ENCODE data around the gene ME2.
"Not testable (repeated sequence)": the region's sequence is repeated elsewhere in the genome, so short reads cannot be mapped to it uniquely, and the experiment has no call there.

ME2 gene

GRCh38 chr18:50918153-50918552 lies 39.2 kb downstream of the ME2 start:
- TF ChIP-seq GATA1 (IDR thresholded peaks at IDR 0.05; ENCODE audit: low read depth, low read length): no peak
- peak in 1 of 2 experiments; percentile 10 for DNase-seq

- DNase-seq: no peak
- TF ChIP-seq POLR2A (IDR thresholded peaks at IDR 0.05; ENCODE audit: low read length) (no peak), GATA1 (IDR thresholded peaks at IDR 0.05; ENCODE audit: low read depth, low read length) (no peak)
Observed at GRCh38 chr18:50924372-50924771, 45.5 kb downstream of the ME2 start.

GRCh38 chr18:50926521-50926920 lies 47.6 kb downstream of the ME2 start:
- no peak for DNase-seq
- TF ChIP-seq GATA1 (IDR thresholded peaks at IDR 0.05; ENCODE audit: low read depth, low read length) (no peak), POLR2A (IDR thresholded peaks at IDR 0.05; ENCODE audit: low read length) (no peak)

GRCh38 chr18:50928551-50928950 lies 49.6 kb downstream of the ME2 start:
- TF ChIP-seq POLR2A (IDR thresholded peaks at IDR 0.05; ENCODE audit: low read length) (no peak), GATA1 (IDR thresholded peaks at IDR 0.05; ENCODE audit: low read depth, low read length) (no peak)

GRCh38 chr18:50933684-50934083 lies 54.8 kb downstream of the ME2 start:
- DNase-seq: peak; percentile 19 to 38

More at GRCh38 chr18:50928551-50928950, 49.6 kb downstream of the ME2 start:
- DNase-seq: peak in 1 of 2 experiments; percentile 41

GRCh38 chr18:50934545-50935211 lies 55.8 kb downstream of the ME2 start:
- TF ChIP-seq GATA1 (IDR thresholded peaks at IDR 0.05; ENCODE audit: low read depth, low read length) (no peak), POLR2A (IDR thresholded peaks at IDR 0.05; ENCODE audit: low read length) (no peak)
- no peak for DNase-seq

More at GRCh38 chr18:50933684-50934083, 54.8 kb downstream of the ME2 start:
- TF ChIP-seq POLR2A (IDR thresholded peaks at IDR 0.05; ENCODE audit: low read length) (no peak), GATA1 (IDR thresholded peaks at IDR 0.05; ENCODE audit: low read depth, low read length) (no peak)

GRCh38 chr18:50935493-50936191 lies 56.7 kb downstream of the ME2 start:
- TF ChIP-seq POLR2A (IDR thresholded peaks at IDR 0.05; ENCODE audit: low read length): no peak
- TF ChIP-seq GATA1 (IDR thresholded peaks at IDR 0.05; ENCODE audit: low read depth, low read length): no peak
- DNase-seq: no peak

GRCh38 chr18:50937183-50937582 lies 58.3 kb downstream of the ME2 start:
- no peak for TF ChIP-seq GATA1 (IDR thresholded peaks at IDR 0.05; ENCODE audit: low read depth, low read length)
- no peak for TF ChIP-seq POLR2A (IDR thresholded peaks at IDR 0.05; ENCODE audit: low read length)
- DNase-seq: no peak

GRCh38 chr18:50938912-50939311 lies 60.0 kb downstream of the ME2 start:
- no peak for DNase-seq
- TF ChIP-seq POLR2A (IDR thresholded peaks at IDR 0.05; ENCODE audit: low read length): no peak
- TF ChIP-seq GATA1 (IDR thresholded peaks at IDR 0.05; ENCODE audit: low read depth, low read length): no peak

- DNase-seq: no peak
- TF ChIP-seq GATA1 (IDR thresholded peaks at IDR 0.05; ENCODE audit: low read depth, low read length): no peak
- no peak for TF ChIP-seq POLR2A (IDR thresholded peaks at IDR 0.05; ENCODE audit: low read length)
Observed at GRCh38 chr18:50944245-50944932, 65.5 kb downstream of the ME2 start.

- not testable (repeated sequence) for DNase-seq
Observed at GRCh38 chr18:50945918-50946317, 67.0 kb downstream of the ME2 start.

GRCh38 chr18:50947899-50948298 lies 69.0 kb downstream of the ME2 start:
- peak in 1 of 2 experiments; percentile 23 for DNase-seq
- no peak for TF ChIP-seq POLR2A (IDR thresholded peaks at IDR 0.05; ENCODE audit: low read length)
- no peak for TF ChIP-seq GATA1 (IDR thresholded peaks at IDR 0.05; ENCODE audit: low read depth, low read length)

GRCh38 chr18:50949185-50949584 lies 70.3 kb downstream of the ME2 start:
- DNase-seq: peak in 1 of 2 experiments; percentile 13
- TF ChIP-seq POLR2A (IDR thresholded peaks at IDR 0.05; ENCODE audit: low read length): no peak

GRCh38 chr18:50950626-50951025 lies 71.7 kb downstream of the ME2 start:
- no peak for TF ChIP-seq GATA1 (IDR thresholded peaks at IDR 0.05; ENCODE audit: low read depth, low read length)
- no peak for TF ChIP-seq POLR2A (IDR thresholded peaks at IDR 0.05; ENCODE audit: low read length)
- DNase-seq: no peak

- peak; percentile 22 to 47 for DNase-seq
- TF ChIP-seq POLR2A (IDR thresholded peaks at IDR 0.05; ENCODE audit: low read length) (no peak), GATA1 (IDR thresholded peaks at IDR 0.05; ENCODE audit: low read depth, low read length) (no peak)
Observed at GRCh38 chr18:50953822-50954221, 74.9 kb downstream of the ME2 start.

Data from erythroblast (primary cell).